Loucy (cell line): ENCODE measurements around the gene CD28.
A peak's percentile ranks its signal among the peaks of the same experiment; 100 is the strongest.

Source experiments
- H2AFZ ChIP-seq: fragments of 200-600 bp; sonication (generic); 2 replicates; pipeline ENCODE4 v1.6.0; 2016; ENCODE audit warnings: antibody characterized with exemption, mild to moderate bottlenecking, low read length, moderate library complexity
- H3F3A ChIP-seq: fragments of 200-600 bp; 2 replicates; pipeline ENCODE4 v1.6.0; 2016; ENCODE audit warnings: antibody characterized with exemption, low read depth, mild to moderate bottlenecking
- H3K27me3 ChIP-seq: fragments of 200-600 bp; sonication (generic); 2 replicates; pipeline ENCODE4 v1.6.1; 2014; ENCODE audit warnings: low read length, mild to moderate bottlenecking; ENCODE audit not compliant: insufficient read depth, poor library complexity, severe bottlenecking
- H3K36me3 ChIP-seq: fragments of 200-600 bp; sonication (generic); 2 replicates; pipeline ENCODE4 v1.6.1; 2016; ENCODE audit warnings: low read length; ENCODE audit not compliant: insufficient read depth
- H3K4me1 ChIP-seq: fragments of 200-600 bp; sonication (generic); 2 replicates; pipeline ENCODE4 v1.5.1; 2014; ENCODE audit warnings: low read length, mild to moderate bottlenecking; ENCODE audit not compliant: insufficient read depth, poor library complexity, severe bottlenecking
- H3K4me2 ChIP-seq: fragments of 200-600 bp; sonication (generic); 2 replicates; pipeline ENCODE4 v1.6.0; 2014; ENCODE audit warnings: antibody characterized with exemption, low read length, low read depth, mild to moderate bottlenecking; ENCODE audit not compliant: poor library complexity, severe bottlenecking
- H3K4me3 ChIP-seq: fragments of 200-600 bp; sonication (generic); 2 replicates; pipeline ENCODE4 v1.5.1; 2014; ENCODE audit warnings: low read length, mild to moderate bottlenecking, mixed read lengths; ENCODE audit not compliant: poor library complexity, severe bottlenecking
- H3K79me2 ChIP-seq: fragments of 200-600 bp; sonication (generic); 2 replicates; pipeline ENCODE4 v1.6.1; 2014; ENCODE audit warnings: low read length; ENCODE audit not compliant: insufficient read depth
- H3K9ac ChIP-seq: fragments of 200-600 bp; sonication (generic); 2 replicates; pipeline ENCODE4 v1.6.0; 2014; ENCODE audit warnings: mild to moderate bottlenecking, low read depth, low read length, moderate library complexity; ENCODE audit not compliant: poor library complexity, severe bottlenecking
- H3K9me2 ChIP-seq: fragments of 200-600 bp; sonication (generic); replicated peaks from 2 replicates; pipeline ENCODE4 v1.6.1; 2016; ENCODE audit warnings: low read depth, low read length, mixed read lengths
- H3K9me3 ChIP-seq: fragments of 200-600 bp; sonication (generic); 2 replicates; pipeline ENCODE4 v1.6.1; 2014; ENCODE audit warnings: mild to moderate bottlenecking, antibody characterized with exemption, low read length, low read depth; ENCODE audit not compliant: insufficient read depth
- H4K20me1 ChIP-seq: fragments of 200-600 bp; sonication (generic); 2 replicates; pipeline ENCODE4 v1.6.0; 2014; ENCODE audit warnings: antibody characterized with exemption, low read length, mild to moderate bottlenecking; ENCODE audit not compliant: insufficient read depth, poor library complexity, severe bottlenecking
- CTCF ChIP-seq: fragments of 200-600 bp; sonication (generic); conservative IDR thresholded peaks from 2 replicates; pipeline ENCODE4 v1.5.1; 2014; ENCODE audit warnings: mild to moderate bottlenecking, antibody characterized with exemption, low read length
- EZH2phosphoT487 ChIP-seq: fragments of 200-600 bp; IDR thresholded peaks from 2 replicates; pipeline ENCODE4 v1.6.1; 2018; ENCODE audit warnings: antibody characterized with exemption, mild to moderate bottlenecking, moderate library complexity, borderline replicate concordance

The CD28 gene

GRCh38 chr2:203689426-203690116 is 16.9 kb upstream of the CD28 start:
- peak overlapping the region; percentile 6; the same call in 1 of the 2 replicates for H2AFZ ChIP-seq
- no peaks in the 10 kb centered on the region for H3K79me2 ChIP-seq
- peaks cover 29% of the 10 kb centered on the region for H3K4me1 ChIP-seq
- H3K4me2 ChIP-seq, result no peak overlapping the region
- H3K9me2 ChIP-seq, result no peaks in the 10 kb centered on the region
- TF ChIP-seq EZH2phosphoT487 (no peak), CTCF (no peak)
- H3F3A ChIP-seq, result no peaks in the 10 kb centered on the region
- H4K20me1 ChIP-seq, result no peaks in the 10 kb centered on the region
- H3K9me3 ChIP-seq, result no peaks in the 10 kb centered on the region
- H3K9ac ChIP-seq, result no peak overlapping the region
- no peak overlapping the region for H3K4me3 ChIP-seq
- no peaks in the 10 kb centered on the region for H3K36me3 ChIP-seq
- no peaks in the 10 kb centered on the region for H3K27me3 ChIP-seq

- Histone ChIP-seq H2AFZ (no peak overlapping the region), H3K36me3 (no peaks in the 10 kb centered on the region), H3K4me2 (no peak overlapping the region), H3K9ac (no peak overlapping the region), H4K20me1 (no peaks in the 10 kb centered on the region), H3K79me2 (no peaks in the 10 kb centered on the region), H3K9me3 (no peaks in the 10 kb centered on the region), H3K4me3 (no peak overlapping the region), H3K9me2 (no peaks in the 10 kb centered on the region), H3K4me1 (peaks cover 29% of the 10 kb centered on the region), H3F3A (no peaks in the 10 kb centered on the region), H3K27me3 (no peaks in the 10 kb centered on the region)
- TF ChIP-seq EZH2phosphoT487 (no peak), CTCF (no peak)
Measured at GRCh38 chr2:203690117-203690431, 16.4 kb upstream of the CD28 start.

- Histone ChIP-seq H3K36me3 (no peaks in the 10 kb centered on the region), H2AFZ (peak overlapping the region; percentile 16; the same call in 1 of the 2 replicates), H3K4me2 (no peak overlapping the region), H3K9me3 (no peaks in the 10 kb centered on the region), H3K9me2 (no peaks in the 10 kb centered on the region), H3K79me2 (no peaks in the 10 kb centered on the region), H4K20me1 (no peaks in the 10 kb centered on the region), H3K4me3 (no peak overlapping the region), H3K4me1 (peaks cover 24% of the 10 kb centered on the region), H3K9ac (no peak overlapping the region), H3K27me3 (no peaks in the 10 kb centered on the region), H3F3A (no peaks in the 10 kb centered on the region)
- TF ChIP-seq EZH2phosphoT487, result no peak
- no peak for TF ChIP-seq CTCF
Measured at GRCh38 chr2:203690441-203691047, 15.9 kb upstream of the CD28 start.
